Spleen (tissue), 7 donors: ENCODE data around the gene CR1.

Experiments used
- POLR2A ChIP-seq, 3 donors: fragments of 450-650 bp; IDR thresholded peaks; one replicate each; pipeline ENCODE4 v1.5.1; 2017; ENCODE audit warnings: antibody characterized with exemption in 3 of 3, mild to moderate bottlenecking in 1 of 3
- POLR2AphosphoS5 ChIP-seq, 3 donors: sonication (generic); formaldehyde crosslinking; IDR thresholded peaks; one replicate each; pipeline ENCODE4 v1.5.1; 2017; ENCODE audit warnings: antibody characterized with exemption in 3 of 3
- TF ChIP-seq, protein P1 (sequence below), 11 experiments: fragments of 200-600 bp in 7 of 11; fragments of 450-650 bp in 4 of 11; sonication (generic) in 4 of 11; IDR thresholded peaks in 8 of 11; conservative IDR thresholded peaks in 3 of 11; 1 replicate in 7 of 11; 2 replicates in 4 of 11; pipeline versions ENCODE4 v1.4.0 to v1.8.0; 2016 to 2021; ENCODE audit warnings: antibody characterized with exemption in 11 of 11, inconsistent platforms in 4 of 11, mild to moderate bottlenecking in 1 of 11
- donor health status: DM: no; HTN: no; CAD: no; lungs with moderate emphysema.
- donor health status: DM: no; HTN: no; CAD: no.
- donor health status: DM: no; HTN: no; CAD: no.

GRCh38 chr1:207503950-207504349, 8.0 kb downstream of the CR1 start:
- no peak for TF ChIP-seq POLR2A (IDR thresholded peaks at IDR 0.05)
- TF ChIP-seq, protein P1, sequence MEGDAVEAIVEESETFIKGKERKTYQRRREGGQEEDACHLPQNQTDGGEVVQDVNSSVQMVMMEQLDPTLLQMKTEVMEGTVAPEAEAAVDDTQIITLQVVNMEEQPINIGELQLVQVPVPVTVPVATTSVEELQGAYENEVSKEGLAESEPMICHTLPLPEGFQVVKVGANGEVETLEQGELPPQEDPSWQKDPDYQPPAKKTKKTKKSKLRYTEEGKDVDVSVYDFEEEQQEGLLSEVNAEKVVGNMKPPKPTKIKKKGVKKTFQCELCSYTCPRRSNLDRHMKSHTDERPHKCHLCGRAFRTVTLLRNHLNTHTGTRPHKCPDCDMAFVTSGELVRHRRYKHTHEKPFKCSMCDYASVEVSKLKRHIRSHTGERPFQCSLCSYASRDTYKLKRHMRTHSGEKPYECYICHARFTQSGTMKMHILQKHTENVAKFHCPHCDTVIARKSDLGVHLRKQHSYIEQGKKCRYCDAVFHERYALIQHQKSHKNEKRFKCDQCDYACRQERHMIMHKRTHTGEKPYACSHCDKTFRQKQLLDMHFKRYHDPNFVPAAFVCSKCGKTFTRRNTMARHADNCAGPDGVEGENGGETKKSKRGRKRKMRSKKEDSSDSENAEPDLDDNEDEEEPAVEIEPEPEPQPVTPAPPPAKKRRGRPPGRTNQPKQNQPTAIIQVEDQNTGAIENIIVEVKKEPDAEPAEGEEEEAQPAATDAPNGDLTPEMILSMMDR (IDR thresholded peaks at IDR 0.05 in 8 of 11, conservative IDR thresholded peaks at IDR 0.05 in 3 of 11) = no peak
- no peak for TF ChIP-seq POLR2AphosphoS5 (IDR thresholded peaks at IDR 0.05)
